Erythroblast (primary cell): ENCODE results near the gene PTPN23.

Experiments
- GATA1 ChIP-seq: IDR thresholded peaks from 2 replicates; pipeline ENCODE4 v1.6.1; 2011; ENCODE audit warnings: low read depth, mild to moderate bottlenecking, control low read depth, low read length, moderate library complexity
- POLR2A ChIP-seq: IDR thresholded peaks from 2 replicates; pipeline ENCODE4 v1.6.1; 2011; ENCODE audit warnings: mild to moderate bottlenecking, low read length

- TF ChIP-seq POLR2A (no peak), GATA1 (no peak)
Observed at GRCh38 chr3:47356201-47356600, 24.6 kb upstream of the PTPN23 start.
